Measurements from ENCODE around the gene TBCA. TPM values are rescaled to one million over a fixed set of nuclear protein-coding genes. Genes with fewer than 3 reads are reported as not detected.
A peak's percentile ranks its signal among the peaks of the same experiment; 100 is the strongest.

Gene TBCA
- total RNA-seq, 2 experiments from 2014 or later = 168 to 178 TPM

- Mint-ChIP-seq H3K27ac (no peak overlapping the region), H3K4me1 (peaks cover 1% of the 10 kb centered on the region), H3K4me3 (no peak overlapping the region), H3K9me3 (no peaks in the 10 kb centered on the region), H3K36me3 (ENCODE audit: low read depth) (no peaks in the 10 kb centered on the region), H3K27me3 (peaks cover 2% of the 10 kb centered on the region)
- ChIA-PET CTCF (interaction anchor here (2.0 kb wide), 1 partner anchor 17 kb away, joined by 5 read pairs; no protein-coding TSS in a partner anchor), POLR2A (no interaction called here)
- DNase-seq = no peak
Observed at GRCh38 chr5:77663090-77663863, 112.9 kb downstream of the TBCA start.

GRCh38 chr5:77662635-77663034 is 113.5 kb downstream of the TBCA start:
- no peak overlapping the region for H3K4me3 Mint-ChIP-seq
- peaks cover 1% of the 10 kb centered on the region for H3K4me1 Mint-ChIP-seq
- ChIA-PET POLR2A (no interaction called here), CTCF (interaction anchor here (2.0 kb wide), 1 partner anchor 16 kb away, joined by 5 read pairs; no protein-coding TSS in a partner anchor)
- no peak for DNase-seq
- no peaks in the 10 kb centered on the region for H3K36me3 Mint-ChIP-seq (ENCODE audit: low read depth)
- H3K27ac Mint-ChIP-seq = no peak overlapping the region
- no peaks in the 10 kb centered on the region for H3K9me3 Mint-ChIP-seq
- H3K27me3 Mint-ChIP-seq = peaks cover 3% of the 10 kb centered on the region

GRCh38 chr5:77658662-77659061 is 117.5 kb downstream of the TBCA start:
- Mint-ChIP-seq H3K9me3 (no peaks in the 10 kb centered on the region), H3K4me3 (no peak overlapping the region), H3K4me1 (peaks cover 1% of the 10 kb centered on the region), H3K27ac (no peak overlapping the region), H3K36me3 (ENCODE audit: low read depth) (no peaks in the 10 kb centered on the region), H3K27me3 (peaks cover 26% of the 10 kb centered on the region)
- ChIA-PET CTCF (no interaction called here), POLR2A (no interaction called here)
- no peak for DNase-seq

DNA sequence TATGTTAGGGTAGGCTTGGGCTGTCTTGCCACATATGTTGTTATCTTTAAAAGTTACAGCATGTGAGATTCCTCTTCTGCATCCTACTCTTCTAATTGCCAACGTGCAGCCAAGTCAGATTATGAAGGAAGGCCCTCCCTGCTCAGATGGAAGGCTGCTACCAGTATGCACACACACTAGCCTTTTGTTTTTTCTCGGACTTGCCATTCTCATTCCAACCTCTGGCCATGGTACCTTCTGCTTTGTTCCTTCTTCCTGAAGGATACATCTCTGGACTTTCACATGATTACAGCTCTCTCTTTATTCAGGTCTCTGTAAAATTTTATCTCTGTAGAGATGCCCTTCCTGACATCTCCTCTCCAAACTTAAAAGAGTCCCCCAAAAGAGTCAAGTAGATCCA is 124.8 kb downstream of the TBCA start:
- CTCF ChIA-PET = no interaction called here
- POLR2A ChIA-PET = no interaction called here
- H3K9me3 Mint-ChIP-seq = no peaks in the 10 kb centered on the region
- no peak overlapping the region for H3K27ac Mint-ChIP-seq
- no peaks in the 10 kb centered on the region for H3K36me3 Mint-ChIP-seq (ENCODE audit: low read depth)
- peaks cover 36% of the 10 kb centered on the region for H3K27me3 Mint-ChIP-seq
- H3K4me1 Mint-ChIP-seq = no peaks in the 10 kb centered on the region
- DNase-seq = no peak
- H3K4me3 Mint-ChIP-seq = no peak overlapping the region

- ChIA-PET CTCF (no interaction called here), POLR2A (no interaction called here)
- no peaks in the 10 kb centered on the region for H3K36me3 Mint-ChIP-seq (ENCODE audit: low read depth)
- H3K4me1 Mint-ChIP-seq = peaks cover 2% of the 10 kb centered on the region
- H3K9me3 Mint-ChIP-seq = no peaks in the 10 kb centered on the region
- H3K27ac Mint-ChIP-seq = no peak overlapping the region
- no peak for DNase-seq
- peaks cover 37% of the 10 kb centered on the region for H3K27me3 Mint-ChIP-seq
- no peak overlapping the region for H3K4me3 Mint-ChIP-seq
Observed at GRCh38 chr5:77650686-77651085, 125.5 kb downstream of the TBCA start.

- Mint-ChIP-seq H3K27me3 (peaks cover 37% of the 10 kb centered on the region), H3K27ac (no peak overlapping the region), H3K4me1 (peaks cover 4% of the 10 kb centered on the region), H3K4me3 (no peak overlapping the region), H3K9me3 (no peaks in the 10 kb centered on the region), H3K36me3 (ENCODE audit: low read depth) (no peaks in the 10 kb centered on the region)
- no peak for DNase-seq
- ChIA-PET POLR2A (no interaction called here), CTCF (no interaction called here)
Observed at GRCh38 chr5:77649776-77650175, 126.4 kb downstream of the TBCA start.

GRCh38 chr5:77645995-77646639 is 130.0 kb downstream of the TBCA start:
- peaks cover 64% of the 10 kb centered on the region for H3K27me3 Mint-ChIP-seq
- no peak for DNase-seq
- ChIA-PET CTCF (interaction anchor here (1.3 to 1.7 kb wide), 2 partner anchors 12 to 16 kb away, joined by 5 to 6 read pairs; no protein-coding TSS in a partner anchor), POLR2A (no interaction called here)
- H3K27ac Mint-ChIP-seq = no peak overlapping the region
- H3K36me3 Mint-ChIP-seq (ENCODE audit: low read depth) = peaks cover 3% of the 10 kb centered on the region
- no peak overlapping the region for H3K4me3 Mint-ChIP-seq
- H3K4me1 Mint-ChIP-seq = peaks cover 13% of the 10 kb centered on the region
- no peaks in the 10 kb centered on the region for H3K9me3 Mint-ChIP-seq

DNA sequence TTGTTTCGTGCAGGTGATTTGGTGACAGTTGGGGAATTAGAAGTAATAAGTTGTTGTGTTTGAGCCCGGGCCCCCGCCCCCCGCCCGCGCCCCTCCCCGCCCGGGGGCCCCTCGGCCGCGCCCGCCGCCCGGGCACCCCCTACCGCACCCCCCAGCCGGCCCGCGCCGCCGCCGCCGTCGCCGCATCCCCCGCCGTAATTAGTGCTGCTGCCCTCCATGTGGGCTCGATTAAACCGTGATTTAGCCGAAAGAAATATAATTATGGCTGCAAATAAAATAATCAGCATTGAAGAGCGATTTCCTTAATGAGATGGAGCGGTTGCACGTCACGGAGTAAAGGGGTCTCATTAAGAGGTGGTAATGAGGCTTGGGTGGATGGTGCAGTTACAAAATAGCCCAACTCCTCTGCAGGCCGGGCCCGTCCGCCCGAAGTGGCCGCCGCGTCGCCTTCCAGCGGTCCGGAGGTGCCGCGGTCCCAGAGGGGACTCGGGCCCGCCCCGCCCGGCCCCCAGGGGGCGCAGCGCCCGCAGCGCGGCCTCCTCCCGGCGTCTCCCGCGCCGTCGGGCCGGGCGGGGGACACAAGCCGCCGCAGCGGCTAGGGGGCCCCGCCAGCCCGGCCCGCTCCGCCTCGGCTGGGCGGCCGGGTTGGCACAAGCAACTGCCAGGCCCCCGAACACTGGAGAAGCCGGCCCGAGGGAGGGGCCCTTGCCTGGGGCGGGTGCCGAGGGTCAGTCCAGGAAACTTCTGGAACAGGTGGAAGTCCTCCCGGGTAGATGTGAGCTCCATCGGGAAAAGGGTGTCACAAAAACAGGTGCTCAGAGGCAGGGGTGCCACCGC is 130.8 kb downstream of the TBCA start:
- H3K9me3 Mint-ChIP-seq = no peaks in the 10 kb centered on the region
- peak overlapping the region; percentile 41 for H3K4me3 Mint-ChIP-seq
- peaks cover 15% of the 10 kb centered on the region for H3K4me1 Mint-ChIP-seq
- POLR2A ChIA-PET = no interaction called here
- H3K27me3 Mint-ChIP-seq = peaks cover 72% of the 10 kb centered on the region
- peak; percentile 41 for DNase-seq
- CTCF ChIA-PET = interaction anchor here (1.3 to 1.7 kb wide), 2 partner anchors 12 to 17 kb away, joined by 5 to 6 read pairs; no protein-coding TSS in a partner anchor
- H3K36me3 Mint-ChIP-seq (ENCODE audit: low read depth) = peaks cover 9% of the 10 kb centered on the region
- H3K27ac Mint-ChIP-seq = no peak overlapping the region

GRCh38 chr5:77644371-77645157 is 131.6 kb downstream of the TBCA start:
- ChIA-PET CTCF (no interaction called here), POLR2A (no interaction called here)
- no peak for DNase-seq
- Mint-ChIP-seq H3K9me3 (no peaks in the 10 kb centered on the region), H3K36me3 (ENCODE audit: low read depth) (peaks cover 9% of the 10 kb centered on the region), H3K27ac (no peak overlapping the region), H3K27me3 (peaks cover 76% of the 10 kb centered on the region), H3K4me3 (peak overlapping the region; percentile 41), H3K4me1 (peaks cover 18% of the 10 kb centered on the region)

GRCh38 chr5:77643654-77644370 is 132.3 kb downstream of the TBCA start:
- Mint-ChIP-seq H3K4me1 (peaks cover 20% of the 10 kb centered on the region), H3K36me3 (ENCODE audit: low read depth) (peaks cover 9% of the 10 kb centered on the region), H3K27ac (no peak overlapping the region), H3K4me3 (no peak overlapping the region), H3K27me3 (peaks cover 83% of the 10 kb centered on the region), H3K9me3 (no peaks in the 10 kb centered on the region)
- POLR2A ChIA-PET = no interaction called here
- DNase-seq = no peak
- CTCF ChIA-PET = interaction anchor here (0.6 kb wide), 1 partner anchor 187 kb away, joined by 6 read pairs; no protein-coding TSS in a partner anchor

- ChIA-PET CTCF (interaction anchor here (0.6 kb wide), 1 partner anchor 187 kb away, joined by 6 read pairs; no protein-coding TSS in a partner anchor), POLR2A (interaction anchor here (3.5 kb wide), 1 partner anchor 13 kb away, joined by 11 read pairs; no protein-coding TSS in a partner anchor)
- H3K27me3 Mint-ChIP-seq = peaks cover 78% of the 10 kb centered on the region
Observed at GRCh38 chr5:77642738-77643653, 133.1 kb downstream of the TBCA start.

More at GRCh38 chr5:77642738-77643653, 133.1 kb downstream of the TBCA start:
- H3K4me3 Mint-ChIP-seq = no peak overlapping the region
- DNase-seq = no peak
- H3K36me3 Mint-ChIP-seq (ENCODE audit: low read depth) = peaks cover 9% of the 10 kb centered on the region
- H3K4me1 Mint-ChIP-seq = peaks cover 20% of the 10 kb centered on the region
- H3K9me3 Mint-ChIP-seq = no peaks in the 10 kb centered on the region
- no peak overlapping the region for H3K27ac Mint-ChIP-seq

Measured in activated CD4-positive, alpha-beta memory T cell treated with anti-CD3 and anti-CD28 coated beads, Interleukin-2, amount 10 ng/mL, durations not matched to agents 7 days and 5 days (primary cell).